ENCODE measurements around the gene SERPINA12.

Gene SERPINA12

DNA sequence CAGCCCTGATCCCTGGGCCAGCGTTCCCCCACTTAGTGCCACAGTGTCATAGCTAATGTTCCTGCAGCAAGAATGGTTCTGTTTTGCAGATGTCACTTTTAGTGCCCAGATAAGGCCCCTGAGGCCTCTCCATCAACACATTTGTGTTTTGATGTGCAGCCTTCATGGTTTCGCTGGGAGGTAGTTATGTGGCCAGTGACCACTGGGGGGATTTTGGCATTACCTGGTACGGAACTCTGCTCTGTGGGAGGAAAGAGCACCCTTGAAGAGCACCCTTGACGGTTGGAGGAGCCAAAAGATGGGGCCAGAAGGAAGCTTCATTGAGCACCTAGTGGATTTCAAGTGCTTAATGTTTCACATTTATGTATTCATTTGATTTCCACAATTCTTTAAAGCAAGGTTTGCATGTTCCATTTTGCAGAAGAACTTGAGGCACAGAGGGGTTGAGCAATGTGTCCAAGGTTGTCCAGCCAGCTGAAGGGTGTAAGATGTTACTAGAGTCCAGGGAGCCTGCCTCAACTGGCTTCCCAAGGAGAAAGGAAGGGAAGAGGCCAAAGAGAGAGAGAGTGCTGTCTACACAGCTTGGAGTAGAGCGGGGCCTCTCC lies 69.7 kb downstream of the SERPINA12 start:
- H3K9ac ChIP-seq (ENCODE audit: insufficient read length): no peak overlapping the region
- no peak for DNase-seq (ENCODE audit: low read depth, low spot score)
- H3K27ac ChIP-seq: no peak overlapping the region
- no peaks in the 10 kb centered on the region for H3K36me3 ChIP-seq (ENCODE audit: insufficient read depth, low read length)
- H3K9me3 ChIP-seq (ENCODE audit: low read depth, low read length): no peaks in the 10 kb centered on the region
- no peak overlapping the region for H3K4me3 ChIP-seq
- TF ChIP-seq POLR2AphosphoS5 (IDR thresholded peaks at IDR 0.05; ENCODE audit: borderline replicate concordance, low read depth, low read length): no peak
- no peak for TF ChIP-seq EZH2 (IDR thresholded peaks at IDR 0.05)
- no peak for TF ChIP-seq FOXP2 (optimal IDR thresholded peaks at IDR 0.05; ENCODE audit: control extremely low read depth, extremely low read length, insufficient read depth)

All from SK-N-MC (cell line).